MM.1S (cell line): ENCODE measurements around the gene PRLH.

Source experiments
- DNase-seq: peaks from one replicate; pipeline ENCODE4 v3.0.0-alpha.2; 2015
- H2AFZ ChIP-seq: fragments of 300-600 bp; sonication (generic); 2 replicates; pipeline ENCODE4 v1.6.0; 2016; ENCODE audit warnings: antibody characterized with exemption, low read length
- H3F3A ChIP-seq: fragments of 300-600 bp; sonication (generic); 2 replicates; pipeline ENCODE4 v1.6.1; 2016; ENCODE audit warnings: mild to moderate bottlenecking, antibody characterized with exemption, low read length, moderate library complexity, mixed read lengths; ENCODE audit not compliant: insufficient read depth
- H3K27ac ChIP-seq: fragments of 300-600 bp; sonication (generic); 2 replicates; pipeline ENCODE4 v1.5.1; 2016; ENCODE audit warnings: mild to moderate bottlenecking, low read length
- H3K27me3 ChIP-seq: fragments of 300-600 bp; sonication (generic); replicated peaks from 2 replicates; pipeline ENCODE4 v1.6.0; 2016; ENCODE audit warnings: low read length; ENCODE audit not compliant: insufficient read depth
- H3K36me3 ChIP-seq: fragments of 300-600 bp; sonication (generic); replicated peaks from 2 replicates; pipeline ENCODE4 v1.6.1; 2016; ENCODE audit warnings: mild to moderate bottlenecking, low read length, mixed read lengths; ENCODE audit not compliant: insufficient read depth
- H3K4me1 ChIP-seq: fragments of 300-600 bp; sonication (generic); 2 replicates; pipeline ENCODE4 v1.6.1; 2016; ENCODE audit warnings: low read length, mixed read lengths
- H3K4me2 ChIP-seq: fragments of 300-600 bp; sonication (generic); 2 replicates; pipeline ENCODE4 v1.6.0; 2016; ENCODE audit warnings: low read depth, low read length
- H3K4me3 ChIP-seq: fragments of 300-600 bp; sonication (generic); 2 replicates; pipeline ENCODE4 v1.5.1; 2016; ENCODE audit warnings: low read length, mixed read lengths
- H3K79me2 ChIP-seq: fragments of 300-600 bp; sonication (generic); 2 replicates; pipeline ENCODE4 v1.6.1; 2016; ENCODE audit warnings: mixed run types, low read length, mixed read lengths
- H3K9ac ChIP-seq: fragments of 300-600 bp; sonication (generic); 2 replicates; pipeline ENCODE4 v1.6.1; 2016; ENCODE audit warnings: low read length, mixed read lengths
- H3K9me2 ChIP-seq: fragments of 300-600 bp; sonication (generic); replicated peaks from 2 replicates; pipeline ENCODE4 v1.6.1; 2016; ENCODE audit warnings: mild to moderate bottlenecking, low read length, mixed read lengths; ENCODE audit not compliant: insufficient read depth
- H3K9me3 ChIP-seq: fragments of 300-600 bp; sonication (generic); replicated peaks from 2 replicates; pipeline ENCODE4 v1.6.1; 2016; ENCODE audit warnings: mild to moderate bottlenecking, low read length, mixed read lengths; ENCODE audit not compliant: insufficient read depth
- H4K20me1 ChIP-seq: fragments of 300-600 bp; sonication (generic); 2 replicates; pipeline ENCODE4 v1.6.1; 2016; ENCODE audit warnings: mild to moderate bottlenecking, low read length, moderate library complexity, mixed read lengths; ENCODE audit not compliant: insufficient read depth
- EZH2 ChIP-seq: fragments of 300-600 bp; sonication (generic); optimal IDR thresholded peaks from 2 replicates; pipeline ENCODE3; 2017; ENCODE audit warnings: low read depth, mild to moderate bottlenecking, antibody characterized with exemption, low read length, mixed read lengths
- EZH2phosphoT487 ChIP-seq: fragments of 300-600 bp; sonication (generic); IDR thresholded peaks from 2 replicates; pipeline ENCODE4 v1.6.1; 2018; ENCODE audit warnings: antibody characterized with exemption, low read length
- TF ChIP-seq, protein P1 (sequence below): fragments of 300-600 bp; sonication (generic); IDR thresholded peaks from 2 replicates; pipeline ENCODE4 v1.5.1; 2016; ENCODE audit warnings: antibody characterized with exemption, low read length, mixed read lengths

Gene PRLH

DNA sequence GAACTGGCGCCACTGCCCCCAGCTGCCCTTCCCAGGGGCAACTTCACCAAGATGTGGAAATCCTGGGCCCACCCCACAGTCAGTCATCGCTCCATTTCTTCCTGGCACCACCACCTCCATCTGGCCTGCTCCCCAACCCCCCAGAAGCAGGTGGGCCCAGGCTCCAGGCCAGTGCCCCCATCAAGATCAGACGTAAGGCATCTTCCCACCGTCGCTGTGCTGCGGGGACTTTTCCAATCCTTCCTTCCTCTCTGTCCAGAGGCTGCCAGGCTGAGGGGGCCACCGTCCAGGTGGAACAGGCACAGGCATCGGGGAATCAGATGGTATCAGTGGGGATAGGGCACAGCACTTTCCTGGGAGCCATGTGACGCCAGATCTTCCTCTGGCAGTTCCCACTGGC, 8.1 kb downstream of the PRLH start:
- DNase-seq, result no peak
- H3K27ac ChIP-seq, result no peak overlapping the region
- H3K4me2 ChIP-seq, result no peak overlapping the region
- no peaks in the 10 kb centered on the region for H4K20me1 ChIP-seq
- H3K9ac ChIP-seq, result no peak overlapping the region
- no peaks in the 10 kb centered on the region for H3K9me2 ChIP-seq
- no peaks in the 10 kb centered on the region for H3K36me3 ChIP-seq
- no peaks in the 10 kb centered on the region for H3K79me2 ChIP-seq
- no peak for TF ChIP-seq EZH2phosphoT487
- TF ChIP-seq, protein P1, sequence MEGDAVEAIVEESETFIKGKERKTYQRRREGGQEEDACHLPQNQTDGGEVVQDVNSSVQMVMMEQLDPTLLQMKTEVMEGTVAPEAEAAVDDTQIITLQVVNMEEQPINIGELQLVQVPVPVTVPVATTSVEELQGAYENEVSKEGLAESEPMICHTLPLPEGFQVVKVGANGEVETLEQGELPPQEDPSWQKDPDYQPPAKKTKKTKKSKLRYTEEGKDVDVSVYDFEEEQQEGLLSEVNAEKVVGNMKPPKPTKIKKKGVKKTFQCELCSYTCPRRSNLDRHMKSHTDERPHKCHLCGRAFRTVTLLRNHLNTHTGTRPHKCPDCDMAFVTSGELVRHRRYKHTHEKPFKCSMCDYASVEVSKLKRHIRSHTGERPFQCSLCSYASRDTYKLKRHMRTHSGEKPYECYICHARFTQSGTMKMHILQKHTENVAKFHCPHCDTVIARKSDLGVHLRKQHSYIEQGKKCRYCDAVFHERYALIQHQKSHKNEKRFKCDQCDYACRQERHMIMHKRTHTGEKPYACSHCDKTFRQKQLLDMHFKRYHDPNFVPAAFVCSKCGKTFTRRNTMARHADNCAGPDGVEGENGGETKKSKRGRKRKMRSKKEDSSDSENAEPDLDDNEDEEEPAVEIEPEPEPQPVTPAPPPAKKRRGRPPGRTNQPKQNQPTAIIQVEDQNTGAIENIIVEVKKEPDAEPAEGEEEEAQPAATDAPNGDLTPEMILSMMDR, result no peak
- TF ChIP-seq EZH2, result no peak
- H3K27me3 ChIP-seq, result no peaks in the 10 kb centered on the region
- H3K4me1 ChIP-seq, result peaks cover 7% of the 10 kb centered on the region
- H3K4me3 ChIP-seq, result no peak overlapping the region
- no peak overlapping the region for H2AFZ ChIP-seq
- H3F3A ChIP-seq, result no peaks in the 10 kb centered on the region
- H3K9me3 ChIP-seq, result no peaks in the 10 kb centered on the region

DNA sequence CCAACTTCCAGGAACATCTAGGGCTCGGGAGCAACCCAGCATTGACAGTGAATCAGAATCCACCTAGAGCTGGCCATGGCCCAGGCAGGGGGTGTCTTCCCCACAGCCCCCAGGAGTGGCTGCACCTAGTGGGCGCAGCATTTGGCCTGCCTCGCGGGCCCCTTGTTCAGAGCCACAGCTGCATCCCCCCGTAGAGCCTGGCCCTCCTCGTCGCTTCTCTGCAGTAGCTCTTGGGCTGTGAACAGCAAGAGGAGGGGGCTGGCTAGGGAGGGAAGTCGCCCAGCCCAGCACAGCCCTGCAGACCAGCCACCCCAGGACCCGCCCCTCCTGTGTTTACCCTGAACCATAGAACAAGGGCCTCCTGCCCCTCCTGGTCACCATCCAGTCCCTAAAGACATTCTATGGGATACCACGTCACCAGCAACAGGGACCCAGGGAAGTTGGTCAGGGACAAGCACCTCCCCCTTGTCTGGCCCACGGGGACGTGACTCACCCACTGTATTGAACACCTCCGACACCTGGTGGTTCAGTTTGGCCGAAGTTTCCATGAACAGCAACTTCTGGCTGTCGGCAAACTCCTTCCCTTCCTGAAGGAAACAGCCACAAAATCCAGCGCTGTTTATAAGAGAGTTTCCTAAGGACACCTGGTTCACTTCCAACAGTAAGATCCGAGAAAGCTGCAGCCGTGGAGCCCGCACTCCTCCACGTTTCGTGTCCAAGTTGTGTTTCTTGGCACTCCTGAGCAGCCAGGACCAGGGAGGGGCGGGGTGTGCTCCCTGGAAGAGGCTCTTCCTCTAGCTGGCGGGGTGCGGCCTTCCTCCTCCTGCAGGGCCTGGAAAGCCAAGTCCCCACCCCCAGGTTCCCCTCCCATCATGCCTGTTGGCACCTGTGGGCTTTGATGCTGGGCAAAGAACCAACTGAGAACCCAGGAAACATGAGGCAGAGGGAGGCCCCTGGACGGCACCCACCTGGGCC, 8.8 kb downstream of the PRLH start:
- Histone ChIP-seq H4K20me1 (no peaks in the 10 kb centered on the region), H3K4me1 (peaks cover 7% of the 10 kb centered on the region), H3F3A (no peaks in the 10 kb centered on the region), H3K4me2 (no peak overlapping the region), H3K9me2 (no peaks in the 10 kb centered on the region), H3K79me2 (no peaks in the 10 kb centered on the region), H3K27me3 (no peaks in the 10 kb centered on the region), H3K36me3 (no peaks in the 10 kb centered on the region), H3K4me3 (no peak overlapping the region), H3K9ac (no peak overlapping the region), H3K9me3 (no peaks in the 10 kb centered on the region), H2AFZ (no peak overlapping the region), H3K27ac (no peak overlapping the region)
- DNase-seq, result no peak
- TF ChIP-seq, protein P1, result no peak

DNA sequence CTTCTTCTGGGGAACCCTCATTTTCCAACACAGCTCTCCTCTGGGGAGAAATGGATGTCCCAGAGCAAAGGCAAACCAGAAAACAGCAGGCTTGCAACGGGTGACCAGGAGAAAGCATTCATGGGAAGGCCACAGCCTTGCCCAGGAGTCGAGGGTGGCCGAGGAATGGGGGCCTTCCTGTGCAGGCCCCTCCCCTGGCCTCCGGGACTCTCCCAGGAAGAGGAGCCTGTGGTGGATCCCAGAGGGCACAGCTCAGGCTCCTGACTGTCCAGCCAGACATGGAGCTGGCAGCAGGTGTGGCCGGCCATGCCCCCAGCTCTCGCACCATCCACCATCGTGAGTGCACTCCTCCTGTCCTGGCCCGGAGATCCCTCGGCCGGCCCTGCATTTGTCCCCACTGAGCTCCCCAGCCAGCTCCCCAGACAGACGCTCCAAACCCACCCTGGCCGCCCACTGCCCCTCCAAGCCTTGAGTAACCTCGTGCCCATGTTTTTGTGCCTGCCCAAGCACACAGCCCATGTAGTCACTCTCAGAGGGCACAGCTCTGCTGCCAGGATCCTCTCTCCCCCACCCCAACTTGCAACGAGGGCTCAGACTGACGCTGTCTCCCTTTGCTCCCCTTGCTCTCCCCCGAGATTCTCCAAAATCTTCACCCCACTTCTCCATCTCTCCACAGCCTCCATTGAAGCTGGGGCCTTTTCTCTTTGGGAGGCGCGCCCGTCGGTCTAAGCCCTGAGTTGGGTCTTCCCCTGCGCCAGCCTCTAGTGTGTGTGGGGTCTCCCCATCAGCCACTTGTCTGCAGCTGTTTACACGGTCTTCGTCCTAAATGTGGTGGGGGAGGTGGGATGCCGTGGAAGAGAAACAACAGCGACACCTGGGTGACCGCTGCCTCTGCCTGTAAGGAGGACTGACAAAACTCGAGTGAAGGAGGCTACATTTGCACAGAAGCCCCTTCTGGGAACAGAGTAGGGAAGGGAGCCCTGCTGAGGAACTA, 9.8 kb downstream of the PRLH start:
- no peak overlapping the region for H3K4me2 ChIP-seq
- H4K20me1 ChIP-seq, result no peaks in the 10 kb centered on the region
- no peak overlapping the region for H3K9ac ChIP-seq
- H3K4me1 ChIP-seq, result peaks cover 7% of the 10 kb centered on the region
- H3K79me2 ChIP-seq, result no peaks in the 10 kb centered on the region
- no peak overlapping the region for H3K4me3 ChIP-seq
- TF ChIP-seq EZH2phosphoT487 (no peak), EZH2 (no peak)
- TF ChIP-seq, protein P1, result no peak
- no peak overlapping the region for H3K27ac ChIP-seq
- DNase-seq, result no peak
- H3K36me3 ChIP-seq, result no peaks in the 10 kb centered on the region
- no peaks in the 10 kb centered on the region for H3K9me3 ChIP-seq
- no peak overlapping the region for H2AFZ ChIP-seq
- no peaks in the 10 kb centered on the region for H3K9me2 ChIP-seq
- no peaks in the 10 kb centered on the region for H3K27me3 ChIP-seq
- H3F3A ChIP-seq, result no peaks in the 10 kb centered on the region
